ENCODE data around the gene FXYD7.
"Not testable (repeated sequence)": the region's sequence is repeated elsewhere in the genome, so short reads cannot be mapped to it uniquely, and the experiment has no call there.

Gene FXYD7

DNA sequence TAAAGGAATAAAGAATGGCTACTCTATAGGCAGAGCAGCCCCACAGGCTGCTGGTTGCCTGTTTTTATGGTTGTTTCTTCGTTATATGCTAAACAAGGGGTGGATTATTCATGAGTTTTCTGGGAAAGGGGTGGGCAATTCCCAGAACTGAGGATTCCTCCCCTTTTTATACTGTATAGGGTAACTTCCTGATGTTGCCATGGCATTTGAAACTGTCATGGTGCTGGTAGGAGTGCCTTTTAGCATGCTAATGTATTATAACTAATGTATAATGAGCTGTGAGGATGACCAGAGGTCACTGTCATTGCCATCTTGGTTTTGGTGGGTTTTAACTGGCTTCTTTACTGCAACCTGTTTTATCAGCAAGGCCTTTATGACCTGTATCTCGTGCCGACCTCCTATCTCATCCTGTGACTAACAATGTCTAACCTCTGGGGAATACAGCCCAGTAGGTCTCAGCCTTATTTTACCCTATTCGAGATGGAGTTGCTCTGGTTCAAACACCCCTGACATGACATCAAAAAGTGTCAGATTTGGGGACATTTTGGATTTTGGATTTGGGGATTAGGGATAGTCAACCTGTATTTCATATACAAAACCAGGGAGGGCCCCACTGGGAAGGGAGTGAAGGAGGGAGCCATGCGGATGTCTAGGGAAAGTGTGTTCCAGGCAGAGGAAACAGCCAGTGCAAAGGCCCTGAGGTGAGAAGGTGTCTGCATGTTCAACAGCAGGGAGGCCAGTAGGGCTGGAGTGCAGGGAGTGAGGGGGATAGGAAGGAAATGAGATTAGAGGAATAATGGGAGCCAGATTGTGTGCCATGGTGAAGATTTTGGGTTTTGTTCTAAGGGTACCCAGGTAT, 22.4 kb downstream of the FXYD7 start:
- DNase-seq (ENCODE audit: low spot score) = no peak

DNA sequence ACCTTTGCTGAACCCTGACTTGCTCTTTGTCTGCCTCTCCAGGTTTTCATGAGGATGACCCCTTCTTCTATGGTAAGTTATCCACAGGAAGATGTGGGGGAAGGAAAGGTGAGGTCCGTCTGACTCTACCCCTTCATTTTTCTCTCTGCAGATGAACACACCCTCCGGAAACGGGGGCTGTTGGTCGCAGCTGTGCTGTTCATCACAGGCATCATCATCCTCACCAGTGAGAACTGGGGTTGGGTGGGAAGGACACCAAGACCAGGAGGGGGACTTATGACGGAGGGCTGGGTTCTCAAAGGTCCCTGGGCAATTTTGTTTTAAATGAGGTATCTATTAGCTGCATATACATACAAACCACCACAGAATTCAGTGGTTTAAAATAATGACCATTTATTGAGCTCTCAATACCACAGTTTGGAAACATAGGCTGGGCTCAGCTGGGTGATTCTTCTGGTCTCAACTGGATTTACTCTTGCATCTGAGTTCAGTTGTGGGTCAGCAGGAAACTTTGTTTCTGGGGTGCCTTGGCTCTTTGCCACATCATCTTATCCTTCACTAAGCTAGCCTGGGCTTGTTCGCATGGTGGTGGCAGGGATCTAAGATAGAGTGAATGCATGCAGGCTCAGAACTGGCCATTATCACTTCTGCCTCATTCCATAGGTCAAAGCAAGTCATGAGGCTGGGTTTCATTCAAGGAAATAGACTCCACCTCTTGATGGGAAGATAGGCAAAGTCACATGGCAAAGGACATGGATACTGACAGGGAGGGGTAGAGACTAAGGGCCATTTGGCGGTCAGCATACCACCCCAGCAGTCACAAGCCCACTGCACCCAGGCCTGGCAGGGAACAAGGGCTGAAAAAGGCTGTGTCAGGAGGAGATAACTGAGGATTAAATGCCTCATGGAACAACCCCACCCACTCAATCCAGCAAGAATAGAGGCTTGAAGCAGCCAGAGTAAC, 23.3 kb downstream of the FXYD7 start:
- no peak for DNase-seq (ENCODE audit: low spot score)

DNA sequence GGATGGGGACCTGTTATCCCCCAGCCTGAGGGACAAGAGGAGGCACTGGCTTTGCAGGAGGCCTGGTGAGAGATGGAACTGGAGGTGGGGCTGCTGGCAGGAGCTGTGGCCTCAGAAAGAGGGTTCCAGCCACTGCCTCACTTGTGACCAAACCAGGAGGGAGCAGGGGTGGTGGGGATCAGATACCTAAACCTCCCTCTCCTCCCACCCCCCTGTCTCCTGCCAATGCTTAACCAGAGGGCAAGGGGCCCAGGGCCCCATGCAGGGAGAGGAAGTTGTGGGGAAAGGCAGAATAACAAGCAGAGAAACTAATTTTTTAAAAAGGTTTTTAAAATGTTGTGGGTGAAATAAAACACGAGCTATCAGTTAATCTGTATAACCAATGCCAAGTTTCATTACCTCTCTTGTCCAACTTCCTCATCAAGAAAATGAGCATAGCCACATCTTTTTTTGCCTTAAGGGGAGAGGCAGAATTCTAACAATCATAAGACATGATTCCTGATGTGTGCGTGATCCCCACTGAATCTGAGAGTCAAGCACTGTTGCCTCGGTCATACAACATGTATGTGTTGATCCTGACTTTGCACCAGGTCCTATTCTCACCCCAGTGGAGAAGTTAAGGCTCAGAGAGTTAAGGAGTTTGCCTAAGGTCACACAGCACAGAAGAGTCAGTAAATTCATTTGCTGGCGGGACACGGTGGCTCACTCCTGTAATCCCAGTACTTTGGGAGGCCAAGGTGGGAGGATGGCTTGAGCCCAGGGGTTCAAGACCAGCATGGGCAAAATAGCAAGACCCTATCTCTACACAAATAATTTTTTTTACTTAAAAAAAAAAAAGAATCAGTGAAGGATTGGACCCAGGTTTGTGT, 24.4 kb downstream of the FXYD7 start:
- no peak for DNase-seq (ENCODE audit: low spot score)

DNA sequence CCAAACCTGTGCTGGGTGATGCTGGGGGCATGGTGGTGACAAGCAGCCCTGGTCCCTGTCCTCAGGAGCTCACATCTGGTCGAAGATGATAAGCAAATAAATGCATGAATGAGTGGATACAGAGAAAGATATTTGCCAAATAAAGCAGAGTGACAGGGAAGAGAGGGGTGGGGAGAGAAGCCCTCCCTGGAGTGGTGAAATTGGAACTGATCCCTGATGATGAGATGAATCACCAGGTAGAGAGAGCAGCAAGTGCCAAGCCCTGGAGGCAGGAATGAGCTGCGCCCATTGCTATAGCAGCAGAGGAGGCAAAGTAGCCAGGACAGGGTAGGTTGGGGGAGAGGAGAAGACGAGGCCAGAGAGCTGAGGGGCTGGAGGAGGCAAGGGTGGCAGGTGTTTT, 25.1 kb downstream of the FXYD7 start:
- no peak for DNase-seq (ENCODE audit: low spot score)

DNA sequence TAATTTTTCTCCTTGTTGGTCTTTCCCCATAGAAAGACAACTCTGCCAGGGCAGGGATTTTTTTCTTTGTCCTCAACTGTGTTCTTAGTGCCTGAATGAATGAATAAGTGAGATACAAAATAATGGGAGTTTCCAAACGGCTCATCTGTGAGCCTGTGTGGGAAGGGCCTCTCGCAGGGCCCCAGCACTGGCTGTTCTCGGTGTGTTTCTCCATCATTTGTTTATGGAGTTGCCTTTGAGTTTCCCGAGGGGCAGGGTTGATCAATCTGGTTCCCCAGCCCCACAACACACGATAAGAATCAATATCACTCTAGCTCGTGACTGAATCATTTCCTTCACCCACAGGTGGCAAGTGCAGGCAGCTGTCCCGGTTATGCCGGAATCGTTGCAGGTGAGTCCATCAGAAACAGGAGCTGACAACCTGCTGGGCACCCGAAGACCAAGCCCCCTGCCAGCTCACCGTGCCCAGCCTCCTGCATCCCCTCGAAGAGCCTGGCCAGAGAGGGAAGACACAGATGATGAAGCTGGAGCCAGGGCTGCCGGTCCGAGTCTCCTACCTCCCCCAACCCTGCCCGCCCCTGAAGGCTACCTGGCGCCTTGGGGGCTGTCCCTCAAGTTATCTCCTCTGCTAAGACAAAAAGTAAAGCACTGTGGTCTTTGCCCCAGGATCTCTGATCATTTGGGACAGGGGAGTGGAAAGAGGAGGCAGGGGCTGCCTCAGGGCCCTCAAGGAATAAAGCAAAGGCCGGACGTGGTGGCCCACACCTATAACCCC, 26.4 kb downstream of the FXYD7 start:
- no peak for DNase-seq (ENCODE audit: low spot score)

DNA sequence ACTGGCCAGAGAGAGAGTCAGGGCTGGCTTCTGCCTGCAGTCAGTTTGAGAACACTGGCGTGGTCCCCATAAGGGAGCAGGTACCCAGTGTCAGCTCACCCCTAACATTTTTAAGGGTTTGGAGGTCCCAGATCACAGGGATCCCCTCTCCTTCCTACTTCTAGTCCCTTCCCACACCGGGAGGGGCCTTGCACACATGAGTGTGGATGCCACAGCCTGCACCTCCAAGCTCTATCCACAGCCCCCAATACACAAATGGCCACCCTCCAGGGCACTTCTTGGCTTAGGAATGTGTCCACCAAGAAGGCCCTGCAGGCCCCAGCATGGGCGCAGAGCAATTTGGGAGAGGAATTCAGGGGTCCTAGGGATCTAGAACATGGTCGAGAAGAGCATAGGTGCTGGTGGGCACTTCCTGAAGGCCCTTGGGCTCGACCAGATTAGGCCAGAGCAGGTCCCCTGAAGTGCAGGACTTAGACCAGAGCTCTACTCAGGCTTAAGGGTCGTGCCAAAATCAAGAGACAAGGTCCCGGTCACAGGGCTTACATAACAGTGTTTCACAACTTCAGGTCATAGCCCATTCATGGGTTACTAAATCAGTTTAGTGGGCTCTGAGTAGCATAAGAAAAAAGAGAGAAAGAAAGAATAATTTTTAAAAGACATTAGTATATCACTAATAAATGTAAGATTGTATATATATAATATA, 27.5 kb downstream of the FXYD7 start:
- no peak for DNase-seq (ENCODE audit: low spot score)

DNA sequence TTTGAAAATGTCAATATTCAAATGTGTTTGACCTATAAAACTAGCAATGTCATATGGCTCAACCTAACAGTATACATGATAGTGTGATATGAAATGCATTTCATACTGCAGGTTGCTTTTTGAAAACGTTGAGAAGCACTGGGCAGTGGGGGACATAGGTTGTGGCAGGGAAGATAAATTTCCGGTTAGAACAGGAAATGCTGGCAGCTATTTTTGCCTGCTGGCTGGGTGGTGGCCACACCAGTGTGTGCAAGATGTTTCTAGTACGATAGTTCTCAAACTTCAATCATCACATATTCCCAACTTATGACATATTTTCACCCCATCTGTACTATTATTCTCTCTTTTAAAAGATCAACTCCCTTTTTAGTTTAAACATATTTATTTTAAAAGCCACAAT, 28.7 kb downstream of the FXYD7 start:
- DNase-seq (ENCODE audit: low spot score) = no peak

DNA sequence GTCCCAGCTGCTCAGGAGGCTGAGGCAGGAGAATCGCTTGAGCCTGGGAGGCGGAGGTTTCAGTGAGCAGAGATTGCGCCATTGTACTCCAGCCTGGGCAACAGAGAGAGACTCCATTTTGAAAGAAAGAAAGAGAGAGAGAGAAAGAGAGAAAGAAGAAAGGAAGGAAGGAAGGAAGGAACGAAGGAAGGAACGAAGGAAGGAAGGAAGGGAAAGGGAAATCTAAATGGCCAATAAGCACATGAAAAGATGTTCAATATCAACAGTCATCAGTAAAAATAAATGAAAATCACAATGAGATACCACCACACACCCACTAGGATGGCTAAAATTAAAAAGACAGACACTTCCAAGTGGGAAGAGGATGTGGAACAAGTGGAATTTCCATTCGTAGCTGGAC, 31.2 kb downstream of the FXYD7 start:
- no peak for DNase-seq (ENCODE audit: low spot score)

DNA sequence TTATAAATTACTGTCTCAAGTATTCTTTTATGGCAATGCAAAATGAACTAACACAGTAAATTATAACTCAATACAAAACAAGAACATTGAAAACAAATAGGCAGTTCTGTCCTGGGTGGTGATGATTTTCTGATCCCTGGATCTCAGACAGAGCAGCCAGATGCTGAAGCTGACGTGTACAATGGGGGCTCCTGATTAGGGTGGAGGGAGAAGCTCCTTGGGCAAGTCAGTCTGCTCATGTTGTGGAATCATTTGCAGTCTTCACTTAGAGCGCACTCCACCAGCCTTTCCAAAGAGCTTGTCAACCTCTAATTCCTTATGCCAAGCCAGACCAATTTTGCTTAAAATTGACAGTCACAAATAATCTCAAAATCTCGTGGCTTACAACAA, 33.1 kb downstream of the FXYD7 start:
- DNase-seq (ENCODE audit: low spot score) = no peak

DNA sequence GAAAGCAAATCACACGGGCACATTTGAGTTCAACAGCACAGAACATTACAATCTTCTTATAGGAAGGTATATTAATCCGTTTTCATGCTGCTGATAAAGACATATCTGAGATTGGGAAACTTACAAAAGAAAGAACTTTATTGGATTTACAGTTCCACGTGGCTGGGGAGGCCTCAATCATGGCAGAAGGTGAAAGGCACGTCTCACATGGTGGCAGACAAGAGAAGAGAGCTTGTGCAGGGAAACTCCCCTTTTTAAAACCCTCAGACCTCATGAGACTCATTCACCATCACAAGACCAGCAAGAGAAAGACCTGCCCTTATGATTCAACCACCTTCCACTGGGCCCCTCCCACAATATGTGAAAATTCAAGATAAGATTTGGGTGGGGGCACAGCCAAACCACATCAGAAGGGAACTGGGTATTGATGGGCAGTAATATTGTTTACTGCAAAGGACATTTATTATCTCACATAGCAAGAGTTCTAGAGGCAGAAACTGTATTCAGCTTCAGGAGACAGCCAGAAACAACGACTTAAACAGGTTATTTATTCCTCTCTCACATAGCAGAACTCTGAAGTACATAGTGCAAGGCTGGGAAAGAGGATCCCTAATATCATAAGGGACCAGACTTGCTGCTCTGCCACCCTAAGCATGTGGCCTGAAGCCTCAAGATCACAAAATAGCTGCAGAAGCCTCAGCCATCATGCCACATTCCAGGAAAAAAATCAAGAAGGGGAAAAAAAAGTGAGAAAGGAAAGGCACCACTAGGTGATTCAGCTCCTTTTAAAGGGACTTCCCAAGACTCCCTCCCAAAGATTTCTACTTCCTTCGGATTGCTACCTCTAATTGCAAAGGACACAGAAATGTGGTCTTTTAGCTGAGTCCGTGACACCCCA, 34.6 kb downstream of the FXYD7 start:
- no peak for DNase-seq (ENCODE audit: low spot score)

DNA sequence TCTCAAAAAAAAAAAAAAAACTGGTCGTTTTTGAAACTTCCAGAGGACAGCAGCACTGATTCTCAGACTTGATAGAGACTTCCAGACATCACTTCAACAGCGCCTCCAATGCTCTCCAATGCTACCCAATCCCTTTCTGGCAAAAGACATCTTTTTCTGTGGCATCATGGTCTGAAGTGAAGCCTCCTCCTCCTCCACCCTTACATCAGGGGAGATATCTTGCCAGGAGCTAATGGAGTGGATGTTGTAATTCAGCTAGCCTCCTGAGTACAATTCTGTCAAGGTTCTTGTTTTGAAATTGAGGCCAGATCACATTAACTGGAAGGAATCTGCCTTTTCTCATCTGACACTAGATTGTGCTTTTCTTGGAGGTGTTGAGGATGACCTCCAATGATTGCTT, 35.6 kb downstream of the FXYD7 start:
- DNase-seq (ENCODE audit: low spot score) = no peak

DNA sequence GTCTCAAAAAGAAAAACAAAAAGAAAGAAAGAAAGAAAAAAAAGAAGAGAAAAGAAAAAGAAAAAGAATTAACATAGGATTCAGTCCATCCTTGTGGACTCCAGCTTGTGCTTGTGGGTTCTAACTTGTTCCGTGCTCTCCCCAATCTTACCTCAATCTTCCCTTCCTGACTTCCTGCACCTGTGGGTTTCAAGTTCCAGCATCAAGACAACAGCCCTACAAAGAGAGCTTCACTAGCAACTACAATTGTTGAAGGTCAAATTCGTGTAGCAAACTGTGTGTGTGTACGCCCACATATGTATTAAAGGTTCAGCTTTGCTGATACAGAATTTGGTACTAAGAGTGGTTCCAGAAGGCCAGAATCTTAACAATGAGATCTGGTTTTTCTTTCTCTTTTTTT, 36.8 kb downstream of the FXYD7 start:
- no peak for DNase-seq (ENCODE audit: low spot score)

DNA sequence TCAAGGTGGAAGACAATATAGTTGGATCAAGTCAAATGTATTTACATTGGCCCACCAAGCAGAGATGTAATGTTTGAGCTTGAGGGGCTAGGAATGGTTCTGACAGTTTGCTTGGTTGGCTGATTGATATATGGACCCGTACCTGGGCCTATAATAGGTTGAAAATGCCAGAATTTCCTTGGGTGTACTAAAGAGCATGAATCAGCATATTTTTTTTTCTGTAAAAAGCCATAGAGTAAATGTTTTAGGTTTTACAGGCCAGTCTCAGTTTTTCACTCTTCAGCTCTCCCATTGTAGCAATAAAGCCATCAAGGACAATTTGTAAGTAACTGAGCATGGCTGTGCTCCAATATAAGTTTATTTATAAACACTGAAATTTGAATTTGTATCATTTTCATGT, 38.3 kb downstream of the FXYD7 start:
- DNase-seq (ENCODE audit: low spot score) = no peak

DNA sequence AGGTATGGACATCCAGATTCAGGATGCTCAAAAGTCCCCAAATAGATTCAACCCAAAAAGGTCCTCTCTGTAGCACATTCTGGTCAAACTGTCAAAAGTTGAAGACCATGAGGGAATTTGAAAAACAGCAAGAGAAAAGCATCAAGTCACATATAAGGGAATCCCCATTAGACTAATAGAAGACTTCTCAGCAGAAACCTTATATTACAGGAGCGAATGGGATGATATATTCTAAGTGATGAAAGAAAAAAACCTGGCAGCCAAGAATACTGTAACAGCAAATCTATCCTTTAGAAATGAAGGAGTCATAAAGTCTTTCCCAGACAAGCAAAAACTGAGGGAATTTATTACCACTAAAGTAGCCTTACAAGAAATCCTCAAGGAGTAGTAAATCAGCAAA, 41.2 kb downstream of the FXYD7 start:
- no peak for DNase-seq (ENCODE audit: low spot score)

DNA sequence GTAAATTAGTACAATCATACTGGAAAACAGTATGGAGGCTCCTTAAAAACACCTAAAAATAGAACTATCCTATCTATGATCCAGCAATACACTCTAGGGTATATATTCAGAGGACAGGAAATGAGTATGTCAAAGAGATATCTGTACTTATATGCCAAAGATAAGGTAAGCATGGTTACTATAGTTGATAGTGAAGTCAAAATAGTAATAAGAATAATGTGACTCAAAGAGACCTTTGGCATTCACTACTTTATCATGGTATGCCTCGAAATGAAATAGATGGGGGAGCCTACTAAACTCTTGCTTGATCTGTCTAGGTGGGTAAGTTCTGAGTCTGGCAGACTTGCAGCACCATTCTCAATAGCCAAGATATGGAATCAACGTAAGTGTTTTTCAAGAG, 41.8 kb downstream of the FXYD7 start:
- DNase-seq (ENCODE audit: low spot score) = no peak

DNA sequence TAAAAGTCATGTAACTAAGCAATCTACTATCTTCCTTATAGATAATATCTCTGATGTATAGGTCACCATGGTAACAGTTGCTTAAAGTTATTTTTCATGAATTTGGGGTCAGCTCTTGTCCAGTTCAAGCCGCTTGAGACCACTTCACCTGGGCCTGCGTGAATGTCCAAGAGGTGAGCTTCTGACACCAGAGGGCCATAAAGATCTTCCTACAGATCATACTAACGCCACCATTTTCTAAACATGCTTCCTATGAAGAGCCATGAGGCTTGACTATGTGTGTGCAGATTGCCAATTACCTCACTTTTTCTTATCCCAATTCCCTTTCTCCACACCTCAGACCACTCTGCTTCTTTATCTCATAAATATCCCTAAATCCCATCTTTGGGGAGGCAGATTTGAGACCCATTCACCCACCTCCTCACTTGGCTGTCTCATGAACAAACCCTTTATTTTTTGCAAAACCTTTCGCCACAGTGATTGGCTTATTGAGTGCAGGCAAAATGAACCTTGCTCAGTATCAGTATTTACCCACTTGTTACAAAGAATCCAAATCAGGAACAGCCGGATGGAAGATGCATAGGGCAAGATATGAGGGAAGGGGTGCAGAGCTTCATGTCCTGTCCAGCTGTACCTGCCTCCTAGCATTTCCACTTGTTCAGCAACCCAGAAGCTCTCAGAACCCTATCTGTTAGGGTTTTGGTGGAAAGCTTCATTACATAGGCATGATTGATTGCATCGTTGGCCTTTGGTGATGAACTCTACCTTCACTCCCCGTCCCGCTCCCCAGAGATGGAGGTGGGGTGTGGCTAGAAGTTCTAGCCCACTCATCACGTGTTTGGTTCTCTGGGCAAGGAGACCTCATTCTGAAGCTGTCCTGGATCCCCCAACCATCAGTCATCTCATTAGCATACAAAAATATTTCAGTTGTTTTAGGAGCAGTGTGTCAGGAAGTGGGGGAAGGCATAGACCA, 51.2 kb downstream of the FXYD7 start:
- no peak for DNase-seq (ENCODE audit: low spot score)

DNA sequence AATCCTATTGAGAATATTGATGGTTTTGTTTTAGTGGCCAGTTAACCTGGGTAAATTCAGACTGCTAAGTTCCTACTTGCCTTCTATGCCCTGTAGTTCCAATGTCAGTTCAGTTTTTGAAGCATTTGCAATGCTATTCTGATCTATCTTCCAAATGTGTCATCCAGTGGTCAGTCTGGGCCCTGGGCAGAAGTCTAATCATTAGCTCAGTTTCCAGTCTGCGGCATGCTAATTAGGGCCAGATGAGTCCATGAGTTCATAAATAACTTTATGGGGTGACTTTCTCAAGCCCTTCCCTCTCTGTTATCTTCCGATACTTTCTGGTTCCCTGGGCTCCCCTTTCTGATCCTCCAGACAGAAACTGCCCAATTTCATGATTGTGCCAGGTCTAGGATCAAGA, 52.8 kb downstream of the FXYD7 start:
- no peak for DNase-seq (ENCODE audit: low spot score)

DNA sequence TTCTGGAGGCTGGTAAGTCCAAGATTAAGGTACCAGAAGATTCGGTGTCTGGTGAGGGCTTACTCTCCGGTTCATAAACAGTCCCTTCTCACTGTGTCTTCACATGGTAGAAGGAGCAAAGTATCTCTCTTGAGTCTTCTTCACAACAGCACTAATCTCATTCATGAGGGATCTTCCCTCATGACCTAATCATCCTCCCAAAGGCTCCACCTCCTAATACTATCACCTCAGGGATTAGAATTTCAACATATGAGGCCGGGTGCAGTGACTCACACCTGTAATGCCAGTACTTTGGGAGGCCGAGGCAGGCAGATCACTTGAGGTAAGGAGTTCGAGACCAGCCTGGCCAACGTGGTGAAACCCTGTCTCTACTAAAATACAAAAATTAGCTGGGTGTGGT, 53.8 kb downstream of the FXYD7 start:
- not testable (repeated sequence) for DNase-seq (ENCODE audit: low spot score)

DNA sequence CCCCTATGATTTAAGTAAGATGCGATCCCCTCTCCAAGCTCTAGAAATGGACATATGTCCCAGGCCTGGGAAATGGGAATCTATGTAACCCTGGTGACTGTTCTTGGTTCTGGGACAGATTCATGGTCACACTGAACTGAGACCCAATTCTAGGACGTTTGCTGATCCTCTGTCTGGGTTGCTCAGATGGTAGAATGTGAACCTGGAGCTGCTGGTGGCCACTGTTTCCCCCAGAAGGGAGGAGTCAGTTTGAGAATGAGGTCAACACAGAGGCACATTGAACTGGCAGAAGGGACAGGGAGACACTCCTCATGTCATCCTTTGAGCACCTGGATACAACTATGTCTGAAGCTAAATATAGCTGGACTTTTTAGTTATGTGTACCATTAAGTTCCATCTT, 56.4 kb downstream of the FXYD7 start:
- DNase-seq (ENCODE audit: low spot score) = no peak
